VCaP (cell line): Measurements from ENCODE around the gene RUNDC3A.

Experiments used
- H3K27ac ChIP-seq: fragments of 450-650 bp; 2 replicates; pipeline ENCODE4 v1.5.1; 2017
- CTCF ChIP-seq: fragments of 450-650 bp; conservative IDR thresholded peaks from 2 replicates; pipeline ENCODE4 v1.5.1; 2017; ENCODE audit warnings: mild to moderate bottlenecking, moderate library complexity

RUNDC3A gene

GRCh38 chr17:44267818-44268490, 40.4 kb upstream of the RUNDC3A start, which contains the start of gene SLC4A1:
SLC4A1 (minus strand) TSS chr17:44268135; CDS start chr17:44262866, 5,269 bp downstream.
- TF ChIP-seq CTCF = no peak
- peak within 1 kb of the TSS; percentile 32; the same call in 1 of the 2 replicates for H3K27ac ChIP-seq

DNA sequence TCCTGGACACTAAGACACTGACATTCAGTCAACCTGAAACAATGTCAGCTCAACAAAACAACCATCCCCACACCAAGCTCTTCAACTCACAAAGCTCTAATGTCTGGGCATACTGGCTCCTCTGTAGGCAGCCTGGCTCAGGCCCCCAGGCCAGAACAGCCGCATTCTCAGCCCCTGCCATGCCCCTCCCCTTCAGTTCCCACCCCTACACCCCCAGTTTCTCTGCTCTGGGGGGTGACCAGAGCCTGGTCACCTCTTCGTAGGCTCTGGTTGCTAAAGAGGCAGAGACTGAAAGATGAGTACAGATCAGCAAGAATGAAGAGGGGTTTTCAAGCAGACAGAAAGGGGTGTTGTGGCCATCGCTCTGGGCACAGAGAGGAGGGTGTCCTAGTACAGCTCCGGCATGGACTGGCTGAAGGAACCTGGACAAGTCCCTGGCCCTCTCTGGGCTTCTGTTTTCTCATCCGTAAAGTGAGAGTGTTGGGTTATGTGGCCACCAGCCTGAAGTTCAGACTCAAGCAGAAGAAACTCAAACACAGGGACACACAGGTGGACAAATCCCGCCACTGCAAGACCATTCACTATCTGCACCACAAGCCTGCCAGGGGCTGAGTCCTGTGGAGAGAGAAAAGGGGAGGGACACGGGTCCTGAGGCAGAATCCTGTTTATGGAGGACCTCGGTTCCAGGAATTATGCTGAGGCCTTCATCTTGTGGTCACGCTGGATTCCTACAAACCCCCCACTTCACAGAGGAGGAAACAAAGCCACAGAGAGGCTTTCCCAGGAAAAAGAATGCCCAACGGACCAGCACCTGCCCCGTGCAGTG, 39.5 kb upstream of the RUNDC3A start:
- peak overlapping the region; percentile 32; the same call in 1 of the 2 replicates for H3K27ac ChIP-seq
- TF ChIP-seq CTCF = no peak

DNA sequence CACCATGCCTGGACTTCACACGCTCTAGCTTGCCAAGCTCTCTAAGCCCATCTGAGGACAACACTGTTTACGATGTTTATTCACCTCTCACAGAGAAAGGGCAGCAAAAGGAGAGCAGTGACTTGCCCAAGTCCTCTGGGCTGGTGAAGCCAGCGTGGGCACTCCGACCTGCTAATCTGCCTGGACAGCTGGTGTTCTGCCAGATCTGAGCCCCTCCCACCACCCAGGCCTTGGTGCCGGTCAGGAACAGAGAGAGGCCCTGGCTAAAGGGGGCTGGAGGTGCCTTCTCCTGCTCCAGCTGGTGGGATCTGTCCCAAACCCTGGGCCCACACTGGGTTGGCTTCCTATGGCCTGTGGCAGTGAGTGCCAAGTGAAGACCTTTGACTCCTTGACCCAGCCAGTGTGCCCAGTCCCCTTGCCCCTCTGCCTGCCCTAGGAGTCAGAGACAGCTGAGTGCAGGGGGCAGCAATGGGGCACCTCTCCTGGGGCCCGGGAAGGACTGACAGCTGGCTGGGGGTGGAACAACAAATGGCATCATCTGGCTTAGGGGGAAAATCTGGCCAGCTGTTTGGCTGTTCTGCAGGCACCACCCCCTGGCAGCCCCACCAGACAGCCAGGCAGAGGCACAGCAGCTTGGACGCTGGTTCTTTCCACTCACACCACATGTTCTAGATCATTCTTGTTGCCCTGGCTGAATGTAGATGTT, 38.7 kb upstream of the RUNDC3A start:
- no peak for TF ChIP-seq CTCF
- peak overlapping the region; percentile 32; the same call in 1 of the 2 replicates for H3K27ac ChIP-seq

DNA sequence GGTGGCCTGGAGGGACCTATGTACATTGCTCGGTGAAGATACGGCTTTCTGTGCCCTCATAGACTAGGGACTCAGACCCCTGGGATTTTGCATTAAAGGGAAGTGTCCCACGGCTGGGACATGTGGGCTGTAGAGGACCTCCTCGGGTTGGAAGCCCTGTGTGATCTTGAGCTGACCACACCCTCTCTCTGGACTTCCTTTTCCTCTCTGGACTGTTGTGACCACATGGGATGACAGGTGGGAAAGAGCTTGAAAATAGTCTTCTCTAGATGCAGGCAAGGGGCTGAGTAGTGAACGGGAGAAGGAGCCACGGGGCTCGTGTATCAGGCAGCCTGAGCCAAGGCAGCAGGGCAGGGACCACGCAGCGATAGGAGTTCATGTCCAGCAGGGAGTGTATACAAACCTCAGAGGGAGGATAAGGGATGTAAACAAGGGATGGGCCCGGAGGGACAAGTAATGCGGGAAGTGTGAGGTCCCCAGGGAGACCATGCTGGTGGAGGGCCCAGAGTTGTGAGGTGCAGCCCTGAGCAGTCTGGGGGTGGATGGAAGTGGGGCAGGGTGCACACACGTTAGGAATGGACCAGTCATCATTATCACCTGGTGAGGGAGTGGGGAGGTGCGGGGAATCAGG, 36.0 kb upstream of the RUNDC3A start:
- no peak overlapping the region for H3K27ac ChIP-seq

GRCh38 chr17:44272954-44273353, 35.4 kb upstream of the RUNDC3A start:
- TF ChIP-seq CTCF = no peak
- no peak overlapping the region for H3K27ac ChIP-seq

More for the DNA sequence above, 36.0 kb upstream of the RUNDC3A start:
- no peak for TF ChIP-seq CTCF

DNA sequence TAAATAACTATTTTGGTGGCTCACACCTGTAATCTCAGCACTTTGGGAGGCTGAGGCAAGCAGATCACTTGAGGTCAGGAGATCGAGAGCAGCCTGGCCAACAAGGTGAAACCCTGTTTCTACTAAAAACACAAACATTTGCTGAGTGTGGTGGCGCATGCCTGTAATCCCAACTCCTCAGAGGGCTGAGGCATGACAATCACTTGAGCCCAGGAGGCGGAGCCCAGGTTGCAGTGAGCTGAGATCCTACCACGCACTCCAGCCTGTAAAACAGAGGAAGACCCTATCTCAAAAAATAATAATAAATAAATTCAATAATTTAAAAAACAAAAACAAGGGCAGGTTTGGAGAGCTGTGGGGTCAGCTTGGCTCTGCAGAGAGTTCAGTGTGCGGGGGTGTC, 34.8 kb upstream of the RUNDC3A start:
- no peak for TF ChIP-seq CTCF
- H3K27ac ChIP-seq = no peak overlapping the region
